ENCODE results near the gene MSANTD1. TPM values are rescaled to one million over a fixed set of nuclear protein-coding genes. Genes with fewer than 3 reads are reported as not detected.
"Not testable (repeated sequence)": the region's sequence is repeated elsewhere in the genome, so short reads cannot be mapped to it uniquely, and the experiment has no call there.

The MSANTD1 gene
- polyA plus RNA-seq, 1 of the 3 experiments (the other 2 are of a cell fraction): 0.15 TPM

- peaks cover 72% of the 10 kb centered on the region for H4K20me1 ChIP-seq (ENCODE audit: insufficient read depth)
- TF ChIP-seq IRF3 (IDR thresholded peaks at IDR 0.05; ENCODE audit: low read depth, low read length) (no peak), SMC3 (IDR thresholded peaks at IDR 0.05; ENCODE audit: low read depth, low read length) (no peak), CHD2 (IDR thresholded peaks at IDR 0.05; ENCODE audit: low read length, partially characterized antibody) (no peak), MAX (IDR thresholded peaks at IDR 0.05; ENCODE audit: low read depth) (no peak), RFX5 (IDR thresholded peaks at IDR 0.05; ENCODE audit: low read length) (no peak), GABPA (IDR thresholded peaks at IDR 0.05; ENCODE audit: low read depth) (no peak), TCF12 (IDR thresholded peaks at IDR 0.05) (no peak), FOXM1 (IDR thresholded peaks at IDR 0.05; ENCODE audit: low read depth) (no peak), JUND (IDR thresholded peaks at IDR 0.05) (no peak)
- peak overlapping the region in 1 of 2 experiments; percentile 56; a peak in 1 of 4 replicates for H3K27ac ChIP-seq (ENCODE audit: low read depth in 2 of 2, low read length in 1 of 2)
- no peak overlapping the region for H3K4me2 ChIP-seq
- no peaks in the 10 kb centered on the region for H3K9me2 ChIP-seq
- 88% methylated on average over 1 of the region's 19 CpGs for WGBS (ENCODE audit: low lambda C conversion rate)
- no peak overlapping the region for H3K9ac ChIP-seq
- H3K9me3 ChIP-seq: no peaks in the 10 kb centered on the region
- H3K79me2 ChIP-seq (ENCODE audit: insufficient read depth): peaks cover 95% of the 10 kb centered on the region
- H3K4me1 ChIP-seq (ENCODE audit: control insufficient read depth in 1 of 2, insufficient read depth in 2 of 2, low read depth in 1 of 2, low read length in 1 of 2): peaks cover 7 to 31% of the 10 kb centered on the region in 2 experiments; a peak in 3 of 4 replicates
- ChIA-PET CTCF (no interaction called here), POLR2A (no interaction called here)
- peaks cover 2% of the 10 kb centered on the region for H3F3A ChIP-seq (replicated peaks; ENCODE audit: insufficient read depth)
- no peak overlapping the region for H3K4me3 ChIP-seq (ENCODE audit: low read depth in 2 of 2, low read length in 1 of 2)
- DNase-seq: peak; percentile 61
- no peaks in the 10 kb centered on the region for H3K27me3 ChIP-seq (ENCODE audit: insufficient read depth)
- no peak overlapping the region for H2AFZ ChIP-seq (ENCODE audit: low read depth)
- H3K36me3 ChIP-seq (replicated peaks in 1 of 2; ENCODE audit: control insufficient read depth in 1 of 2, insufficient read depth in 2 of 2, low read length in 1 of 2): peaks cover 0 to 9% of the 10 kb centered on the region in 2 experiments
These were observed 51.2 kb downstream of the MSANTD1 start for GRCh38 chr4:3299976-3300671.

- WGBS (ENCODE audit: low lambda C conversion rate): 94% methylated on average over 7 of the region's 15 CpGs
- H3K27ac ChIP-seq (ENCODE audit: low read depth in 2 of 2, low read length in 1 of 2); POLR2A ChIA-PET: not testable (repeated sequence)
These were observed 51.9 kb downstream of the MSANTD1 start for GRCh38 chr4:3300882-3301281.

GRCh38 chr4:3301450-3302172 lies 52.7 kb downstream of the MSANTD1 start:
- DNase-seq: no peak
- H3K9me3 ChIP-seq: no peaks in the 10 kb centered on the region
- POLR2A ChIA-PET: no interaction called here
- TF ChIP-seq ZBTB33 (IDR thresholded peaks at IDR 0.05; ENCODE audit: borderline replicate concordance, low read depth) (no peak), MXI1 (IDR thresholded peaks at IDR 0.05; ENCODE audit: low read depth, low read length) (no peak), RAD21 (IDR thresholded peaks at IDR 0.05; ENCODE audit: low read length) (no peak), TCF12 (IDR thresholded peaks at IDR 0.05) (no peak), MEF2A (IDR thresholded peaks at IDR 0.05; ENCODE audit: borderline replicate concordance, low read depth) (no peak), TEAD4 (IDR thresholded peaks at IDR 0.05; ENCODE audit: borderline replicate concordance, insufficient read depth) (no peak), GATA2 (CRISPR knock-in tag; IDR thresholded peaks at IDR 0.05) (no peak), RCOR1 (IDR thresholded peaks at IDR 0.05; ENCODE audit: low read length) (no peak), PBX3 (IDR thresholded peaks at IDR 0.05) (no peak), TAF1 (IDR thresholded peaks at IDR 0.05; ENCODE audit: borderline replicate concordance, low read depth, low read length) (no peak)

More at GRCh38 chr4:3300882-3301281, 51.9 kb downstream of the MSANTD1 start:
- DNase-seq; H3K27me3 ChIP-seq (ENCODE audit: insufficient read depth); H3K9ac ChIP-seq; H3K4me3 ChIP-seq (ENCODE audit: low read depth in 2 of 2, low read length in 1 of 2); H3K9me2 ChIP-seq; H3K36me3 ChIP-seq (replicated peaks in 1 of 2; ENCODE audit: control insufficient read depth in 1 of 2, insufficient read depth in 2 of 2, low read length in 1 of 2); H3F3A ChIP-seq (replicated peaks; ENCODE audit: insufficient read depth); H2AFZ ChIP-seq (ENCODE audit: low read depth); H3K9me3 ChIP-seq; CTCF ChIA-PET; H3K4me2 ChIP-seq: not testable (repeated sequence)
- H3K4me1 ChIP-seq (ENCODE audit: control insufficient read depth in 1 of 2, insufficient read depth in 2 of 2, low read depth in 1 of 2, low read length in 1 of 2): peaks cover 14 to 36% of the 10 kb centered on the region in 2 experiments; a peak in 3 of 4 replicates
- H3K79me2 ChIP-seq (ENCODE audit: insufficient read depth): peaks cover 95% of the 10 kb centered on the region
- H4K20me1 ChIP-seq (ENCODE audit: insufficient read depth): peaks cover 79% of the 10 kb centered on the region

More at GRCh38 chr4:3301450-3302172, 52.7 kb downstream of the MSANTD1 start:
- no peak overlapping the region for H3K27ac ChIP-seq (ENCODE audit: low read depth in 2 of 2, low read length in 1 of 2)
- no peaks in the 10 kb centered on the region for H3K27me3 ChIP-seq (ENCODE audit: insufficient read depth)
- H3K4me2 ChIP-seq: no peak overlapping the region
- 95% methylated on average over 15 of the region's 15 CpGs for WGBS (ENCODE audit: low lambda C conversion rate)
- H3K9me2 ChIP-seq: no peaks in the 10 kb centered on the region
- CTCF ChIA-PET: no interaction called here
- peaks cover 2% of the 10 kb centered on the region for H3F3A ChIP-seq (replicated peaks; ENCODE audit: insufficient read depth)
- H2AFZ ChIP-seq (ENCODE audit: low read depth): no peak overlapping the region
- peaks cover 83% of the 10 kb centered on the region for H4K20me1 ChIP-seq (ENCODE audit: insufficient read depth)
- peaks cover 95% of the 10 kb centered on the region for H3K79me2 ChIP-seq (ENCODE audit: insufficient read depth)
- peaks cover 16 to 36% of the 10 kb centered on the region in 2 experiments; a peak in 3 of 4 replicates for H3K4me1 ChIP-seq (ENCODE audit: control insufficient read depth in 1 of 2, insufficient read depth in 2 of 2, low read depth in 1 of 2, low read length in 1 of 2)
- no peak overlapping the region for H3K4me3 ChIP-seq (ENCODE audit: low read depth in 2 of 2, low read length in 1 of 2)
- peaks cover 0 to 4% of the 10 kb centered on the region in 2 experiments for H3K36me3 ChIP-seq (replicated peaks in 1 of 2; ENCODE audit: control insufficient read depth in 1 of 2, insufficient read depth in 2 of 2, low read length in 1 of 2)
- no peak overlapping the region for H3K9ac ChIP-seq
